ENCODE results near the gene ADAMTS17.
"Not testable (repeated sequence)": the region's sequence is repeated elsewhere in the genome, so short reads cannot be mapped to it uniquely, and the experiment has no call there.

ADAMTS17 gene

DNA sequence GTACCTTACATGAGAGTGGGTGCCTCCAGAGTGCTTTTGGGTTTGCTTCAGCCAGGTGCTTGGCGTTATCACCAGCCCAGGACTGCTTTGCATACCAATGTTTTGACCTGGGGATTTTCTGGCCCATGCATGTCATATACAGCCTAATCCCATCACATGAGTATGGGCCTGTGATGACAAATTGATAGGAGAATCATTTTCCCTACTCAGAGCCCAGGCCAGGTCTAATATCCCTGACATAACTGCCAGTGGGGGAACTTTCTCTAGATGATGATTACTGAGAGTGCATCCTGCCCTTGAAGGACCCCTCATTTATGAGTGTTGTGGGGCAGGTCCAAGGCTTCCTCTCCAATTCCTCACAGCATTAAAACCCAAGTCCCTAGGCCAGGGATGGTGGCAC is 411.1 kb downstream of the ADAMTS17 start:
- H3K4me3 ChIP-seq (ENCODE audit: low read depth, low read length) = no peak overlapping the region
- no peak for DNase-seq (ENCODE audit: low read depth)

DNA sequence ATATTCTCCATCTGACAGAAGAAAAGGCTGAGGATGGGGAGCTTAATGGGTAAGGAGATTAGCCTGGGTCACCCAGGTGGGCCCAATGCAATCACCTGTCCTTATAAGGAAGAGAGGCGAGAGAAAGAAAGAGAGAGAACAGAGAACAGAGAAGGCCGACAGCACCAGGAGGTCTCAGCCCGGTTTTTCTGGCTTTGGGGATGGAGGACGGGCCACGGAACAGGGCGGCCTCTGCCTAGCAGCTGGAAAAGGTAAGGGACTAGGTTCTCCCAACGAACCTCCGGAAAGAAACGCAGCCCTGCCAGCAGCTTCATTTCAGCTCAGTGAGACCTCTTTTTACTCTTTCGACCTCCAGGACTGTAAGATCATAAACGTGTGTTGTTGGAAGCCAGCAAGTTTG is 412.5 kb downstream of the ADAMTS17 start:
- no peak overlapping the region for H3K4me3 ChIP-seq (ENCODE audit: low read depth, low read length)
- DNase-seq (ENCODE audit: low read depth) = no peak

DNA sequence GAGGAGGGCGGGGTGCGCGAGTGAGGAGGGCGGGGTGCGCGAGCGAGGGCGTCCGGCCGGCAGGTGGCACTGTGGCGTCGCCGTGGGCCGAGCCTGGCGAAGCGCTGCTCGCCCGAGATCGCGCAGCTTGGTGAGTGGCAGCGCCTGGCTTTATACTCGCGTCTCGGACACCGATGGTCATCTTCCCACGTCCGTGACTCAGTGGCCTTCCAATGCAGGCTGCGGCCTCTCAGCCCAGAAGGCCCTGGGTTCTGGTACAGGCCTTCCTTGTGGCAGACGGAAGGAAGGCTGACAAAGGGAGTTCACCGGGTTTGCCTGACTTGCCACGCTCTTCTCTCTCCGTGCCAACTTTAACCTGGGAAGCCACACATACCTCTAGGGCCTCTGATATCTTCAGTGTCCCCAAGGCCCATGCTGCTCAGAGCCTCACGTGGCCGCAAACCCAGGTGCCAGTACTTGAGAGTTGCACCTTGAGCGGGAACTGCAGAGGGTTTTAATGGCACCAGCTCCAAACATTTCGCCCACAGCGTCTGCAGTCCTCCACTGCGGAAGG is 413.3 kb downstream of the ADAMTS17 start:
- peak overlapping the region; percentile 48 for H3K4me3 ChIP-seq (ENCODE audit: low read depth, low read length)
- peak; percentile 22 for DNase-seq (ENCODE audit: low read depth)

DNA sequence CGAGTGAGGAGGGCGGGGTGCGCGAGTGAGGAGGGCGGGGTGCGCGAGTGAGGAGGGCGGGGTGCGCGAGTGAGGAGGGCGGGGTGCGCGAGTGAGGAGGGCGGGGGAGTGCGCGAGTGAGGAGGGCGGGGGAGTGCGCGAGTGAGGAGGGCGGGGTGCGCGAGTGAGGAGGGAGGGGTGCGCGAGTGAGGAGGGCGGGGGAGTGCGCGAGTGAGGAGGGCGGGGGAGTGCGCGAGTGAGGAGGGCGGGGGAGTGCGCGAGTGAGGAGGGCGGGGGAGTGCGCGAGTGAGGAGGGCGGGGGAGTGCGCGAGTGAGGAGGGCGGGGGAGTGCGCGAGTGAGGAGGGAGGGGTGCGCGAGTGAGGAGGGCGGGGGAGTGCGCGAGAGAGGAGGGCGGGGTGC is 415.2 kb downstream of the ADAMTS17 start:
- H3K4me3 ChIP-seq (ENCODE audit: low read depth, low read length); DNase-seq (ENCODE audit: low read depth): not testable (repeated sequence)

DNA sequence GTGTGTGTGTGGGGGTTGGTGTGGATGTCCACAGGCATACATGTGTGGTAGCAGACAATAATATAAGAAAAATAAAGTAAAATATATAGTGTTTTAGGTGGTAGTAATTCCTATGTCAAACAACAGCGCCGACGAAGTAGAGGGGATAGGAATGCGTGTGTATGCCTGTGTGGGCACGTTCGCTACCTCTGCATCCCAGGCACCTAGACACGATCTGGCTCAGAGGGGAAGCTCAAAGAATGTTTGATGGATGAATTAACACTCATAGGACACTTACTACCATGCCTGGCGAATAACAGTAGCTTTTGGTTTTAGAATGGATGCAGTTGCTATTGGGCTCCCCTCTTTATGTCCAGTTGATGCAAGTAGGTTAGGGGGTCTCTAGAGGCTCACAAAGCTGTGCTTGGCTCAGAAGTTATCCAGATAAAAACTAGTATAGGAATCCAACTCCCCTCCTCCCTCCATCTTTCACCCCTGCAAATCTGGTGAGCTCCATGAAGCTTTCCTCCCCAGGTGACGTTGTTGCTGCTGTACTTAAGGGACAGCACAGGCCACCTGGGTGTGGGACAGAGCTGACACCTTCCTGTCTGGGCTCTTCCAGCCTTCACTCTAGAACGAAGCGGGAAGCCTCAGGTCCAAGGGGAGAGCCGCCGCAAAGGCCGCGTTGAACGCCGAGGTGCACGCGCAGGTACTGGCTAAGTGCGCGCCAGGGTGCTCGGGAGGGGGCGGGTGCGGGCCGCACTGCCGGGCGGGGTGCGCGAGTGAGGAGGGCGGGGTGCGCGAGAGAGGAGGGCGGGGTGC is 415.9 kb downstream of the ADAMTS17 start:
- H3K4me3 ChIP-seq (ENCODE audit: low read depth, low read length) = peak overlapping the region; percentile 45

DNA sequence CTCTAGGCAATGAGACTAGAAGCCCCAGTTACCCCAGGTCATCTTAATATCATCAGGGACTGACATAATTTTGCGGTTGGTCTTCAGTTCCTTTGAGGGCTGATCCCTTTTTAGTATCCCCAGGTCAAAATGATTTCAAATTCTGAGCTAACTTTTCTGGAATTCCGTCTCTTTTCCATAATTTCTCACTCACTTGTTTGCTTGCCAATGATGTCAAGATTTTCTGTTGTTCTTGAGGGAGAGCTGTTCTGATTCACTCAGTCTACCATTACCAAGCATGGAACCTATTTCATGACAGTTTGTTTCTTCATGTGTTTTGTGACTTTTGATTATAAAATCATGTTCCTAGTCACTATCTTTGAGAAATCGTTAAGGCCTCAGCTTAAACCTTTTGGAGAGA is 418.1 kb downstream of the ADAMTS17 start:
- no peak for DNase-seq (ENCODE audit: low read depth)
- H3K4me3 ChIP-seq (ENCODE audit: low read depth, low read length) = no peak overlapping the region

More for the DNA sequence above, 415.9 kb downstream of the ADAMTS17 start:
- DNase-seq (ENCODE audit: low read depth) = no peak

All from skeletal muscle cell (primary cell).